ENCODE results near the gene ADORA1. TPM values are rescaled to one million over a fixed set of nuclear protein-coding genes. Genes with fewer than 3 reads are reported as not detected.

Gene ADORA1
- total RNA-seq, 1 donor from 2014 or later = 4.1 TPM

- TF ChIP-seq, protein P1, sequence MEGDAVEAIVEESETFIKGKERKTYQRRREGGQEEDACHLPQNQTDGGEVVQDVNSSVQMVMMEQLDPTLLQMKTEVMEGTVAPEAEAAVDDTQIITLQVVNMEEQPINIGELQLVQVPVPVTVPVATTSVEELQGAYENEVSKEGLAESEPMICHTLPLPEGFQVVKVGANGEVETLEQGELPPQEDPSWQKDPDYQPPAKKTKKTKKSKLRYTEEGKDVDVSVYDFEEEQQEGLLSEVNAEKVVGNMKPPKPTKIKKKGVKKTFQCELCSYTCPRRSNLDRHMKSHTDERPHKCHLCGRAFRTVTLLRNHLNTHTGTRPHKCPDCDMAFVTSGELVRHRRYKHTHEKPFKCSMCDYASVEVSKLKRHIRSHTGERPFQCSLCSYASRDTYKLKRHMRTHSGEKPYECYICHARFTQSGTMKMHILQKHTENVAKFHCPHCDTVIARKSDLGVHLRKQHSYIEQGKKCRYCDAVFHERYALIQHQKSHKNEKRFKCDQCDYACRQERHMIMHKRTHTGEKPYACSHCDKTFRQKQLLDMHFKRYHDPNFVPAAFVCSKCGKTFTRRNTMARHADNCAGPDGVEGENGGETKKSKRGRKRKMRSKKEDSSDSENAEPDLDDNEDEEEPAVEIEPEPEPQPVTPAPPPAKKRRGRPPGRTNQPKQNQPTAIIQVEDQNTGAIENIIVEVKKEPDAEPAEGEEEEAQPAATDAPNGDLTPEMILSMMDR (IDR thresholded peaks at IDR 0.05) = no peak
- Histone ChIP-seq H3K27me3 (ENCODE audit: low read depth) (no peaks in the 10 kb centered on the region), H3K4me1 (no peaks in the 10 kb centered on the region), H3K27ac (no peak overlapping the region), H3K36me3 (no peaks in the 10 kb centered on the region), H3K9me3 (no peaks in the 10 kb centered on the region), H3K4me3 (no peak overlapping the region)
- ATAC-seq (no peak), DNase-seq (no peak)
- intact Hi-C loops (cut with DNase I) = no loop called here
Observed at GRCh38 chr1:203086992-203087763, 40.3 kb upstream of the ADORA1 start.

DNA sequence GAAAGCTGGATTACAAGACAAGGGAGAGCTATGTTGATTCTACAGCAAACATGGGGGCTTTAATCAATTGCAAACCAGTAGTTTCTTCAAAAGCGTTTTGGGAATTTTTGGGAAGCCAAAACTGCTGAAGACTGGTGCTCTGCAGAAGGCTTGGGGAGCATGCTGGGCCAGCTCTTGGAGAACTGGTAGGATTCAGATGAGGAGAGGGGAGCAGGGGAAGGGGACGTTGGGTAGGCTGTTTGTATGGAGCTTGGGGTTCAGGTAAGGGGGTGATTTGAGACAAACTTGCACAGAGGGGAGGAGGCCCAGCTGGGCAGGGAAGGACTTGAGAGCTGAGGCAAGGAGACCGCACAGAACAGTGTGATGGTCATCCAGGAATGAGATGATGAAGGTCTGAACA, 39.1 kb upstream of the ADORA1 start:
- Histone ChIP-seq H3K4me3 (no peak overlapping the region), H3K27ac (no peak overlapping the region), H3K9me3 (no peaks in the 10 kb centered on the region), H3K4me1 (no peaks in the 10 kb centered on the region), H3K27me3 (ENCODE audit: low read depth) (no peaks in the 10 kb centered on the region), H3K36me3 (no peaks in the 10 kb centered on the region)
- no peak for DNase-seq
- TF ChIP-seq, protein P1 (IDR thresholded peaks at IDR 0.05) = no peak
- ATAC-seq = no peak
- intact Hi-C loops (cut with DNase I) = no loop called here

DNA sequence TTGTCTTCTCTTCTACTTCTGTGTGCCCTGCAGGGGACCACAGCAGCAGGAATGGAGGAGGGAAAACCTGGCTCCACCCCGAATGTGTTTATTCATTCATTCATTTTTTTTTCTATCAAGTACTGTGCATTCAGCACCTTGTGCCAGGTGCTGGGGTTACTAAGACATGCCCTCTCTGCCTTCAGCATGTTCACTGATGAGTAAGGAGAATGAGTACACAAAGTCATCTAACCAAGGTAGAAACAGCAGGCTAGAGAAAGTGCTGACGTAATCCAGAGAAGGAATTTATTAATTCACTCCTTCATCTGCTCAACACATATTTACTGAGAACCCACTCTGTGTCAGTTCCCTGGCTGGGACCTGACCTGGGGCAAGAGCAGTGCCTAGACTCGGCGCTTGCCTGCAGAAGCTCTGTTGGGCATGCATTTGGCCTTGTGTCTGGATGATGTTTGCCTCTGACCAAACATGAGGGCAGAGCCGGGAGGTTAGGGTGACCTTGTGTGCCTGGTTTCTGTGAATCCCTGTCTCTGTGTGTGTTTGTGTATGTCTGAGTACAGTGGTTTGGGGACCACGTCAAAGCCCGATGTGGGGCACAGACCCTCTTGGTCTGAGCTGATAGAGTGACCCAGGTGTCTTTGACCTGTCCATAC, 38.4 kb upstream of the ADORA1 start:
- no peak overlapping the region for H3K4me3 ChIP-seq
- no peaks in the 10 kb centered on the region for H3K4me1 ChIP-seq
- H3K9me3 ChIP-seq = peaks cover under 1% of the 10 kb centered on the region
- TF ChIP-seq, protein P1 (IDR thresholded peaks at IDR 0.05) = no peak
- no peaks in the 10 kb centered on the region for H3K36me3 ChIP-seq
- no peaks in the 10 kb centered on the region for H3K27me3 ChIP-seq (ENCODE audit: low read depth)
- H3K27ac ChIP-seq = no peak overlapping the region
- ATAC-seq = no peak
- no peak for DNase-seq
- intact Hi-C loops (cut with DNase I) = no loop called here

- DNase-seq = no peak
- Histone ChIP-seq H3K36me3 (no peaks in the 10 kb centered on the region), H3K4me1 (no peaks in the 10 kb centered on the region), H3K9me3 (peaks cover 4% of the 10 kb centered on the region), H3K4me3 (no peak overlapping the region), H3K27me3 (ENCODE audit: low read depth) (no peaks in the 10 kb centered on the region), H3K27ac (no peak overlapping the region)
- intact Hi-C loops (cut with DNase I) = no loop called here
- TF ChIP-seq, protein P1 (IDR thresholded peaks at IDR 0.05) = no peak
- no peak for ATAC-seq
Observed at GRCh38 chr1:203089651-203090045, 37.9 kb upstream of the ADORA1 start.

DNA sequence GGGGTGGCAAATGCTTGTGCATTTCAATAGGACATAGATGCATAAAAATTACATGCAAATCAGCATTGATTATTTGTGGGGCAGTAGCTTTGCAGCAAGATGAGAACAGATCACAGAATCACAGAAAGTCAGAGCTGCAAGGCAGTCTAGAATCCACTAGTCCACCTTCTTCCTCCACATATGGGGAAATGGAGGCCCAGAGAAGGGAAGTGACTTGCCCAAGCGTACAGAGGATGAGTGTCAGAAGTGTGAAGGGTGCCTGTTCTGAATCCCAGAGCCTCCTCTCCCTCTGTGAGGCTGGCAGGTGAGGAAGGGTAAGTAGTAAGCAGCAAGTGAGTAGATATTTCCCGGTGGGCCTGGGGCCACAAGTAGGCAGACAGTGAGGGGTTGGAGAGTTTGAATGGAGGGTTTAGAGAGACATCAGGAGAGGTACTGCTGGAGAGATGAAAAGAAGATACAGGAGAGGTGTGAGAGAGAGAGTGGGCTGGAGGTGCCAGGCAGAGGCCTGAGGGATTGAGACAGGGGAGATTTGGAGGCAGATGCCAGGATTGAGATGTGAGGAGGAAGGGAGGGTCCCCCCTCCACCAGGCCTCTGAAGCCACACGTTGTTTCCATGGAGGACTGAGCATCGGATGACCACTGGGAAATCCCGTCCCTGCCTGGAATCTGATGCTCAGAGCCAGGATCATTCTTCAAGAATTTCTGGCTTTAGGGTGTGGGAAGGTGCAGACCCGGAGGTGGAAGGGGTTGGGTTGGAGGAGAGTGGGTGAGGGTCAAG, 36.9 kb upstream of the ADORA1 start:
- Histone ChIP-seq H3K27ac (no peak overlapping the region), H3K4me3 (no peak overlapping the region), H3K4me1 (no peaks in the 10 kb centered on the region), H3K27me3 (ENCODE audit: low read depth) (no peaks in the 10 kb centered on the region), H3K36me3 (no peaks in the 10 kb centered on the region), H3K9me3 (peaks cover 12% of the 10 kb centered on the region)
- no peak for ATAC-seq
- TF ChIP-seq, protein P1 (IDR thresholded peaks at IDR 0.05) = no peak
- intact Hi-C loops (cut with DNase I) = no loop called here
- DNase-seq = no peak

Data from lower lobe of right lung (tissue), 2 donors.